Epithelial cell of esophagus (primary cell): ENCODE data around the gene TRPC4.
"Not testable (repeated sequence)": the region's sequence is repeated elsewhere in the genome, so short reads cannot be mapped to it uniquely, and the experiment has no call there.

Experiments
- DNase-seq: peaks from one replicate; pipeline ENCODE4 v3.0.0; 2010; ENCODE audit warnings: low read depth
- H3K4me3 ChIP-seq: 2 replicates; pipeline ENCODE4 v1.5.1; 2011; ENCODE audit warnings: mild to moderate bottlenecking, low read length, control low read depth
- TF ChIP-seq, protein P1 (sequence below): IDR thresholded peaks from 2 replicates; pipeline ENCODE4 v1.5.1; 2011; ENCODE audit warnings: low read depth, mild to moderate bottlenecking, low read length, control low read depth, inconsistent platforms; ENCODE audit not compliant: insufficient read depth; ENCODE audit errors: missing control alignments

The TRPC4 gene

DNA sequence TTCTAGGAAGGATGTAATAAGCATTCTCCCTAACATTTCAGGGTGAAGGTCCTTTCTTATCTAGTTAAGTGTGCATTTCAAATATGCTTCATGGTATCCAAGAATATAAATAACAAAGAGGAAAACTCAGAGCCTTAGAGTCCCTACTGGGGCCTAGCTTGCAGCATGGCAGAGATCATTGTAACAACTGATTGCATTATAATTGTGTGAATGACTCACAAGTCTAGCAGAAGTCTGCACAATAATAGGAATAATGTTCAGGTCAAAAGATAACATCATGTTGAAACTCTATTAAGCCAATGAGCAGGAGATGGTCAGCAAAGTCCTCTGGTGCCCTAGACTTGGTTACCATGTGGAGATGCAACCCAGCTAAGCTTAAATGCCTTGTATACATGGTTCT lies 274.4 kb downstream of the TRPC4 start:
- TF ChIP-seq, protein P1, sequence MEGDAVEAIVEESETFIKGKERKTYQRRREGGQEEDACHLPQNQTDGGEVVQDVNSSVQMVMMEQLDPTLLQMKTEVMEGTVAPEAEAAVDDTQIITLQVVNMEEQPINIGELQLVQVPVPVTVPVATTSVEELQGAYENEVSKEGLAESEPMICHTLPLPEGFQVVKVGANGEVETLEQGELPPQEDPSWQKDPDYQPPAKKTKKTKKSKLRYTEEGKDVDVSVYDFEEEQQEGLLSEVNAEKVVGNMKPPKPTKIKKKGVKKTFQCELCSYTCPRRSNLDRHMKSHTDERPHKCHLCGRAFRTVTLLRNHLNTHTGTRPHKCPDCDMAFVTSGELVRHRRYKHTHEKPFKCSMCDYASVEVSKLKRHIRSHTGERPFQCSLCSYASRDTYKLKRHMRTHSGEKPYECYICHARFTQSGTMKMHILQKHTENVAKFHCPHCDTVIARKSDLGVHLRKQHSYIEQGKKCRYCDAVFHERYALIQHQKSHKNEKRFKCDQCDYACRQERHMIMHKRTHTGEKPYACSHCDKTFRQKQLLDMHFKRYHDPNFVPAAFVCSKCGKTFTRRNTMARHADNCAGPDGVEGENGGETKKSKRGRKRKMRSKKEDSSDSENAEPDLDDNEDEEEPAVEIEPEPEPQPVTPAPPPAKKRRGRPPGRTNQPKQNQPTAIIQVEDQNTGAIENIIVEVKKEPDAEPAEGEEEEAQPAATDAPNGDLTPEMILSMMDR, result no peak
- peak; percentile 44 for DNase-seq
- no peak overlapping the region for H3K4me3 ChIP-seq

DNA sequence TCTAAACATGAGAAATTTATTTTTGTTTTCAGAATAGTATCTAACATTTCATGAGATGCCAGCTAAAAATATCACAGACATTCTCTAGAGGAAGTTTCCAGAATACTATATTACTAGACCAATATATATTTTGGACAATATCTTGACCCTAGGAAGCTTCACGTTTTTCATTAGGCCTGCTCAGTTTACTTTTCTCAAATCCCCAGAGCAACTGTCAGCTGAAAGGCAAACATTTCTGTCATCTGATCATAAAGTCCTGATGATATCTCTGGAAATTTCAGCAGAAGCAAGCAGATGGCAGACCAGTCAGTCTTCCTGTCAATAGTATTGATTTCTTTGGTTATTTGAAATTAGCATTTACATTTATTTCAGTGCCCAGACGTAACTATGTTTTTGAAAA lies 275.0 kb downstream of the TRPC4 start:
- TF ChIP-seq, protein P1, result no peak
- no peak overlapping the region for H3K4me3 ChIP-seq
- no peak for DNase-seq

DNA sequence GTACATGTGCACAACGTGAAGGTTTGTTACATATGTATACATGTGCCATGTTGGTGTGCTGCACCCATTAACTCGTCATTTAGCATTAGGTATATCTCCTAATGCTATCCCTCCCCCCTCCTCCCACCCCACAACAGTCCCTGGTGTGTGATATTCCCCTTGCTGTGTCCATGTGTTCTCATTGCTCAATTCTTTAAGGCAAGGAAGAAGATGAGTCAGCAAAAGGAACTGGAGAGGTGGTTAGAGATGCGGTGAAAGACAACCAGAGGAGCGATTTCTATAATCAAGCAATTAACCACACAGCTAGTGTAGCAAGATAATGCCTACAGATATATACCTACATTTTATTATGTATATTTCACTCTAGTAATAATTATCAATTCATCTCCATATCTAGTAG lies 280.2 kb downstream of the TRPC4 start:
- peak; percentile 29 for DNase-seq

DNA sequence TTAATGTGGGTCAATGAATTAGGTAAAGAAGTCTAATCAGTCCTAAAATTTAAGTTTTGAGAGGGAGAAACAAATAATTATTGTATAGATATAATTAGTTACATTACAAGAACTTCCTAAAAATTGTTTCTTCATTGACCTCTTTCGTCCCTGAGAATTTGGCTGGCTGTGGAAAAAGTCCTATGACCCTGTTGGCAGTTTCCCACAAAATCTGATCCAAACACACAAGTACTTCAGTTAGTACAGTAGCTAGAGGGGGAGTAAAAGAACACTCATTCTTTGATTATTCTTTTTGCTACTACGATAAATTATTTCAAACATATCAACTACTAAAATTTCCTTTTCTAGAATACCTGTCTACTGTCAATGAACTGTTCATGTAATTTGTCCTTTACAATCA lies 282.3 kb downstream of the TRPC4 start:
- H3K4me3 ChIP-seq, result no peak overlapping the region
- TF ChIP-seq, protein P1, result no peak
- DNase-seq, result no peak

More for the DNA sequence above, 280.2 kb downstream of the TRPC4 start:
- H3K4me3 ChIP-seq, result not testable (repeated sequence)
